ENCODE data around the gene AKAP6.

The AKAP6 gene

DNA sequence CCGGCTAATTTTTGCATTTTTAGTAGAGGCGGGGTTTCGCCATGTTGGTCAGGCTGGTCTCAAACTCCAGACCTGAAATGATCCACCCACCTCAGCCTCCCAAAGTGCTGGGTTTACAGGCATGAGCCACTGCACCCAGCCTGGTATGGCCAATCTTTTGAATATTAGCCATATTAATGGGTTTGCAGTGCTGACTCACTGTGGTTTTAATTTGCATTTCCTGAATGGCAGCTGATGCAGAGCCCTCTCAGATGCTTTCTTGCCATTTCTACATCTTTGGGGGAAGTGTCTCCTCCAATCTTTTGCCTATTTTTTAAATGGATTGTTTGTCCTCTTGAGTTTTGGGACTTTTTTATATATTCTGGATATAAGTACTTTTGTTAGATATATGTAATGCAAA lies 554.1 kb downstream of the AKAP6 start:
- no peak for DNase-seq
